ENCODE results near the gene IL17REL.

Gene IL17REL

GRCh38 chr22:50046019-50046415 lies 33.5 kb upstream of the IL17REL start:
- no peak for DNase-seq (ENCODE audit: low read depth)

DNA sequence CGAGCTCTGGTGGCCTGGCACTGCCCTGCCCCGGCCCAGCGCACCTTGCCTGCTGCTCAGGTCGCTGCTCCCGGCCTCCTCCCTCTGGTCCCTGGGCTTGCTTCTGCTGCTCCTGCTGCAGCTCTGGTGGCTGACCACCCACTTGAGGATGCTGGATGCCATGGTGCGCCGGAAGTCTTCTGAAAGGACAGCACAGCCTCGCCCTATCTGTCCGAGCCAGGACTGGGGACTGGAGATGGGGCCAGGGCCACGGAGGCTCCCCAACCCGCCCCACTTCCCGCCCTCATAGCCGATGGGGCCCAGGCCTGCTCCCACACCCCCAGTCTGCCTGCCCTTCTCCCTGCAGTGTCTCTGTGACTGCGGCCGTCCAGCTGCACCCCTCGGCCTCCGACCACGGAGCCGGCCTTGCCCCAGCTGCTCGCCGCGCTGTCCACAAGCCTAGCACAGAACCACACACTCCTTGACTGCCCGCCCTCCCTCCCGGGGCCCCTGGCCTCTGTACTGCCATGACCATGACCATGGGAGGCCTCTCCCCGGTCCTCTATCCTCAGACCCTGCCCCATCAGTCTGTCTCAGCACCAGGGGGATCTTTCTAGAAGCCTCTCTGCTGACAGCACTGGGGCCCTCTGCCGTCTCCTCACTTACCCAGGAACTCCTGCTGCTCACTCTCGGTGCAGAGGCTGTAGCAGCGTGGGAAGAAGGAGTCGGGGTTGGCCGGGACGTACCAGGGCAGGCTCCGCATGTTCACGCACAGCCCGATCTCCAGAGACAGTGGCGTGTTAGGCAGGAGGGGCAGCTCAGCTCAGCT lies 32.9 kb upstream of the IL17REL start:
- DNase-seq (ENCODE audit: low read depth): no peak

GRCh38 chr22:50044485-50045118 lies 32.0 kb upstream of the IL17REL start:
- no peak for DNase-seq (ENCODE audit: low read depth)

DNA sequence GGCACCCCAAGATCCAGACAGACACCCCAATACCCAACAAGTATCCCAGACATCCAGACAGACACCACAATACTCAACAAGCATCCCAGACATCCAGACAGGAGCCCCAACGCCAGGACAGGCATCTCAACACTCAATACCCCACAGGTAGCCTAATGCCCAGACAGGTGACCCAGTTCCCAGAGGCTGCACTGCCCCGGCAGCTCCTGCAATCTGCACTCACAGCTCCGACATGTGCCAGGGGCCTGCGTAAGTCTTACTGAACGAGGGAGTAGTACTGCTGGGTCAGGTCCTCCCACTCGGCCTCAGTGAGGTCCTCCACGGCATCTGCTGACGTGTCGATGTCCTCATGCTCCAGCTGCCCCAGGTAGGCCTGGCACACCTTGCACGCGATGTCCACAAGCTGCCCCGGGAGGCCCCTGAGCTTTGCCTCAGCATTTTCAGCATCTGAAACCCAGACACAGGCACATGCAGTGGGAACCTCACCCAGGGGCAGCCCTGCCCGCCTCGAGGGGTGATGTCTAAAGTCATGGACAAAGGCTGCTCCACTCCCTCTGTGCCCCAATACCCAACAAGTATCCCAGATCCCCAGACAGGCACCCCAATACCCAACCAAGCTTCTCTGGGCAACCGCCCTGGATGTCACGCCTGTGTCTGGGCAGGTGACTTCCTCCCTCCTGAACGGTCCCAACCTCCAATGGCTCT lies 28.9 kb upstream of the IL17REL start:
- no peak for DNase-seq (ENCODE audit: low read depth)

DNA sequence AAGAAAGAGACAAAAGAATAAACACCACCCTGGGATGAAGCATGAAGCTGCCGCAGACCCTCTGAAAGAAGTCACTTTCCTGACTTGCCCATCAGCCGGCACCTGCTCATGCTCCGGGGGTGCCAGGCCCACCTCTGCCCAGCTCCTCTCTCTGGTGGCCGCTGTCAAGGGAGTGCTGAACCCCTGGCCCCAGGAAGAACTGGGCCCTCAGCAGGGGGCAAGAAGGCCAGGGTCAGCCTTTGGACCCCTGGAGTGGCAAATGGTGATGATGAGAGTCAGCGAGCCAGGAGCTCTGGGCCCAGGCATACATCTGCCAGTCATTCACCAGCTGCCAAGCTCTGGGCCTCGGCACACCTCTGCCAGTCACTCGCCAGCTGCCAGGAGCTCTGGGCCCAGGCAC lies 28.2 kb upstream of the IL17REL start:
- DNase-seq (ENCODE audit: low read depth): no peak

- no peak for DNase-seq (ENCODE audit: low read depth)
These were observed 27.3 kb upstream of the IL17REL start for GRCh38 chr22:50039669-50040443.

DNA sequence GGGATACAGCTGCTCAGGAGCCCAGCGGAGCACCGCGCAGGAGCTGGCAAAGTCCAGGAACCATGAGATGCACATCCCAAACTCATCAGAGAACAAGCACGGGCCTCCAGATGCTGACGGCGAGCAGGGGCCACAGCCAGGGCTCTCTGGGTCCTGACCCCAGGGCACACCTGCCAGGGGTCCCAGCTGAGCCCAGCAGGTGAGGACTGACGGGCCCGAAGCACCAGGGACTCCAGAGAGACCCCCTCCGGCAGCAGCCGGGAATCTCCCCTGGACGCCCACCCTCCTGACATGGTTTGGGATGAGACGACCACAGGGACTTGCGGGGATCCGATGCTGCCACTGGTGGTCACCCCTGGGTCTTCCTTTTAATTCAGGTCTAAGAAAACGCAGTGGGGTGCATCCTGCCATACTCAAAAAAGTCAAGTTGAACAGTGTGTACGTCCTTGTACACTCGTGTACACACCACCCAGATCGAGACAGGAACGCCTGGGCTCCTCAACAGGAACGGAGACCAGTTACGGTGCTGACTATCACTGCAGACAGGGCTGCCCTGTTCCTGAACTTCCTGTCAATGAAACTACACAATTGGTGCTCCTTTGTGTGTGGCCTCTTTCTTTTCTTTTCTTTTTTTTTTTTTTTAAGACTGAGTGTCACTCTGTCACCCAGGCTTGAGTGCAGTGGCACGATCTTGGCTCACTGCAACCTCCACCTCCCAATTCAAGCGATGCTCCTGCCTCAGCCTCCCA lies 23.6 kb upstream of the IL17REL start:
- DNase-seq (ENCODE audit: low read depth): no peak

GRCh38 chr22:50035131-50035881 lies 22.7 kb upstream of the IL17REL start:
- DNase-seq (ENCODE audit: low read depth): no peak

DNA sequence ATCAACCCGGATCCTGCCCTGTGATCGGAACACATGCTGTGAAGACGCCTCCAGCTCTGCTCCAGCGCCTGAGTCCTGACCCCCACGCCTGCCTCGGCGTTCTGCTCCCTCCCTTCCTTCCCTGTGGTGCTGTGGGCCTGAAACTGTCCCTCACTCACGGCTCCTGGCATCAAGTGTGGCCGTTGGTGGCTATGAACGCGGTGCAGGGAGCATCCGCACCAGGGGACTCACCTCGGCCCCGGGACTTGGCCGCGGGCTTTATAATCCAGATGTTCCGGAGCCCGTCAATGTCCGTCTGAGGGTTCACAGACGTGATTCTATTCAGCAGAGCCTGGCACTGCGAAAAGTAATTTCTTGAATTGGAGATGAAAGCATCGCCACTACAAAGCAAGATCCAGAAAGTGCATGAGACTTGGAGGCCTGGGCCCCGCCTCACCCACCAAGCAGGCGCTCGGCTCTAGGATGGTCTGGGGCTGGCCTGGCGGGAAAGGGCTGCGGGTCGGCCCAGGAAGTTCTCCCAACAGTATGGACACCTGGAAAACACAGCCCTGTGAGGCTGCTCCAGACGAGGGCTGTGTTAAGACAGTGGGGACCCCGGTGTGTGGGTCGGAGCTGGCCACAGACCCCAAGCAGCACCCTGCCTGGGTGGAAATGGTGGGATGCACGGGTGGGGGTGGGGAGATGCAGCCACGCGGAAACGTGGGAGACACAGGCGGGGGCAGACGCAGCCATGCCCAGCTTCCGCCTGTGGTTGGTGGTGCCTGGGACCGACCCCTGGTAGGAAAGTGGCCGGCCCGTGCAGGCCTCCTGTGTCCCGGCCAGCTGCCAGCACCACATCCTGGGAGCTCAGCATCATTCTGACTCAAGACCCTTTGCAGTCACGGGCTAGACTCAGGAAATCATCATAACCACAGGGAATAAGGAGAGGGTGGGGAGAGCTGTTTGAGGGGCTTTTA lies 21.8 kb upstream of the IL17REL start:
- no peak for DNase-seq (ENCODE audit: low read depth)

DNA sequence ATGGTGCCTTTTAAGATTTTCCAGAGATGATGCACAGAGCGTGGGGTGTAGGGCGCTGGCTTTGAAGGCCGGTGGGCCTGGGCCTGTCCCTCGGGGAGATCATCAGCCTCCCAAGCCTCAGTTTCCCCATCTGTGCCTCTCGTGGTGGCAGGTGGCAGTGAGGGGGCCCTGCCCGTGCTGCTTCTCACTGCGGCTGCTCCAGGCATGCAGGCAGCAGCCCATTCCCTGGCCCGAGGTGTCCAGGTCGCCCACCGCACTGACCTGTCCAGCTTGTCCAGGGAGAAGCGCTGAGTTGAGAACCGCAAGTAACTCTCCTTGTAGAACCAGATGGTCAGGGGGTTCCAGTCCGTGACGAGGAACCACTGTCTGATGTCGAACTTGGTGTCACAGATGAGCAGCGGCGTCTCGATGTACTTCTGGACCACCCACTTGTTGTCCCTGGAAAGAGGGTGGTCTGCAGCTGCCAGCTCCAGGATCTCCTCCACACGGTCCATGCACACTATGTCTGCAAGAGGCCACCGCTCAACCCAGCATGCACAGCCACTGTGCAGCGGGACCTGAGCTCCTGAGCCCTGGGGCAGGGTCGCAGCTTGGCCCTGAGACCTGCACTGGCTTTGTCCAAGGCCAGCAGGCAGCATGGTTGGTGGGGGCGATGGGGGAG lies 20.5 kb upstream of the IL17REL start:
- no peak for DNase-seq (ENCODE audit: low read depth)

DNA sequence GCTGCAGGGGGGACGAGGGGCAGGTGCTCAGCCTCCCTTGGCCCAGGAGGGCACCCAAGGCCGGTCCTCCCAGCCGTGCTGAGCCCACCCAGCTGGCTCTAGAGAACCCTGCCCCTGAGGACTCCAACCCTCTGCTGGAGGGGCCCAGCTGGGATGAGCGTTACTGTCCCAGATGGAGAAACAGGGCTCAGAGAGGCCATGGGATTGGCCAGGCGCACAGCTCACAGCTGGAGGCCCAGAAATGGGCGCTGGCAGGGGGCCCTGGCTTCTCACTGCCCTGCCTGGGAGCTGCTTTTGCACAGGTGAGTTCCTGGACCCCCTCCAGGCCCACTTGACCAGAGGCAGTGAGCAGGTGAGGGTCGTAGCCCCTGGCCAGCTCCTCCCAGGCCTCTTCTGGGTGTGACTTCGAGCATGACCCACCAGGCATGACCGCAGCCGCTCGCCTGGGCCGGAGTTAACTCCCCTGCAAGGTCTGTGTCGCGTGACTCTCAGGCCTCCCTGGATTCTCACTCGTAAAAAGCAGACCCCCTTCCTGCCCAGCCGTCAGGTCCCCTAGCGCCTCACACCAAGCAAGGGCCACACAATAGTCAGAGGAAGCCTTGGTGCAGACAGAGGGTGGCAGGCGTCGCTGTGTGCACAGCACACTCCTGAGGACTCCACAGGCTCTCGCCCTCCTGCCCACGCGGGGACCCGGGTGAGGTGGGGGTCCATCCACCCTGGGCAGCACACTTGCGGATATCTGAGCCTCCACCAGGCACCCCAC lies 19.7 kb upstream of the IL17REL start:
- no peak for DNase-seq (ENCODE audit: low read depth)

DNA sequence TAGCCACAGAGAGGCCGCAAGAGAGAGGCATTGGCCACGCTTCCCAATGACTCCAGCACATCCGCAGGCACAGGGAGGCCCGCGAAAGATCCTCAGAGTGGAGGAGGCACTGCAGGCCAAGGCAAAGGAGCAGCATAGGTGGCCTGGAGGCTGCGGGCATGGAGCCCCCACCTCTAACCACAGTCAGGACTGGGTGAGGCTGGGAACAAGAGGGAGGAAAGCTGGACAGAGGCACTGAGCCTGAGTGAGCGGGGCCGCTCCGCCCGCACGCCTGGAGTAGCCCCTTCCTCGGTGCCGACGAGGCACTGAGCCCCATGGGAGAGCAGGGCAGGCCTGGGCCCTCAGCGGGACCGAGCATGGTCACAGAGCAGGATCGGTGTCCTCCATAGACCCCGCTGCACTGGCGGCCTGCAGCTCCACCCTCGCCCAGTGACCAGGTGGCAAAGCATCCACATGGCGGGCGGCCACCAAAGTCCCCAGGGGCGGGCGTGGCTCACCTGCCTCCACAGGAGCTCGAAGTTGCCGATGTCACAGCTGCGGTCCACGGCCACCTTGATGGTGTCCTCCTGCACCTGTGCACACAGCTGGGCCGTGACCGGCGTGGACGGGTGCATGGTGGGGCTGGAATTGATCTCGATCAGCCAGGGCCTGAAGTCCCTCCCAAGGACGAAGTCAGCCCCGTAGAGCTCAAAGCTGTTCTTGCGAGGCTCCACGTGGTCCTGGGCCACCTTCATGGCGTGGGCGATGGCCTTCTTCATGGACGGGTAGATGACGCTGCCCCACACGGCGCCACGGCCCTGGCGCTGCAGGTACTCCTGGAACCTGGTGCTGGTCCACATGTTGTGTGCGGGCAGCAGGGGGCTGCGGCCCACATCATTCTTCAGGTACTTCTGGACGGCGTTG lies 18.9 kb upstream of the IL17REL start:
- no peak for DNase-seq (ENCODE audit: low read depth)

DNA sequence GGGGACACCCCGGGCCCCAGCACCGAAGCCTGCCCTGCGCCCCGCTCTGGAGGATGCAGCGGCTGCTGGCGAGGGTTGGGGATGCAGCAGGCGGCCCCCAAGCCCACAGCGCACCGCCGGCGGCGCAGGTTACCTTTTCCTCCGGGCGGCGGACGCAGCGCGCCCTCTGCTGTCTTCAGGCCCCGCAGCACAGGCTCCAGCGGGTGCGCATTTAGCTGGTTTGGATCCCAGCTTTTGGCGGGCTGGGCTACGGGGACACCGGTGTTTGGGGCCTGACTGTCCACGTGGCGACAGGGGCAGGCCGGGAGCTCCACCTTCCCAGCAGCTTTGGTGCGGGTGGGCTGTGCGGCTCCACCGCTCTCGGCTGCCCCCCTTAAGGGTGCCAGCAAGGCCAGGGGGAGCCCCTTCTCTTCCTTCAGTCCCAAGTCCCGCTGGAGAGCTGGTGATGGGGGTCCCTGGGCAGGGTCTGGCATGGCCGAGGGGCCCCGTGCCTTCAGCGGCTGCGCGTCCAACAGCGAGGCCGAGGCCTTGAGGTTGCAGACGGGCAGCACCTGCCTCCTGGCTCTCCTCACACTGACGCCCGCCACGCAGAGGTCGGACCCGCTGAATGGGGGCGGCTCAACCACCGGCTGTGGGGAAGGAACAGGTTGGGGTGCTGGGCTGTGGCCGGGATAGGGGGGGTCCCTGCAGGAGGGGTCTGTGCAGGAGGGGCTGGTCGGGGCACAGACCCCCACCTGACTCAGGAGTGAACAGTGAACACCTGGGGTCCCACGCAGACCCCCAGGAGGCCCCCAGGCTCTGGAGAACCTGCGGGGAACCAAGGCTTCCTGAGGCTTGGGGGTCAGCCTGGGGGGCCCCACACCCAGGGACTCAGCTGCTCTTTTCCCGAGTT lies 18.0 kb upstream of the IL17REL start:
- DNase-seq (ENCODE audit: low read depth): peak; percentile 68

DNA sequence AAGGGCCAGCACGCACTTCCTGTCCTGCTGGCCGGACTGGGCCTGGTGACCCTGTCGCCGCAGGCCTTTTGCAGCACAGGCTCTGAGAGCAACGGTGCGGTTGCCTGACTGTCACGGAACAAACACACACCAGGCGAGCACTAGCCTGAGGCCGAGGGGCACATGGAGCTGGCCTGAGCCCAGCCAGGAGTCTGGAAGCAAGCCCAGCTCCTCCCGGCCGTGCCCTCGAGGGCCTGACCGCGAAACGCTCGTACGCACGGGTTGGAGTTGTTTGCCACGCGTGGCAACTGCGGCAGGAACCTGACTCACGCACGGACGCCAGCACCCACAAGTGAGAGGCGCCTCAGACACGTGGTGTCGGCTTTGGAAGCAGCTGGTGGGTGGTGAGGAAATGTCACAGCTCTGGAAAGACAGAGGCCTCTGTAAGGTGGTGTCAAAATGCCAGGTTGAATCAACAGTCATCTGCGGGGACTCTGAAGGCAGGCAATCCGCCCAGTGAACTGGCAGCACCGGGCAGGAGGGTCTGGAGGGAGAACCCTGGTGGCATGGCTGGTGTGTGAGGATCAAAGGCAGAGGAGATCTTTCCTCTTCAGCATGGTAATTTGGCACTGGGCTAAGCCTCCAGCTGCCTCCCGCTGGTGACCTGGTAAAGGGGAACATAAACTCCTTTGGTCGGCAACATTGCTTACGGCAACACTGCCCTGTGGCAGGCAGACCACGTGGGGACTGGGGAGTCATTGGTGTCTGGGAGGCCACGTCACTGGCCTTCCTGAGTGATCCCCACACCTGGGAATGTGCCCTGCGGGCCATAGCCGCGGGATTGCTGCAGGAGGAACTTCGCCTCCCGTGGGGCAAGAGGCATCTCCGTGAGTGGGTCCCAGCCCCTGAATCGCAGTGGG lies 15.3 kb upstream of the IL17REL start:
- DNase-seq (ENCODE audit: low read depth): peak; percentile 55

DNA sequence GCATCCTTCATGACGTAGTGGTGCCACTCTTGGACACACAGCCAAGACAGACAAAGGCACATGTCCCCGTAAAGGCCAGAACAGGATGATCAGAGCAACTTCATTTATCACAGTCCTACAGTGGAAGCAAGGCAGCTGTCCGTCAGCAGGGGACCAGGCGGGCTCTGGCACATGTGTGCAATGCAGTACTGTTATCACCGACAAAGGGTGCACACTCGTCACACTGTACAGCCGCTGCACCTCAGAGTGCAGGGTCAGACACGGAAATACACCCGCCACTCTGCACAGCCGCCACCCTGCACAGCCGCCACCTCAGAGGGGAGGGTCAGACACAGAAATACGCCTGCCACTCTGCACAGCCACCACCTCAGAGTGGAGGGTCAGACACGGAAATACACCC lies 13.4 kb upstream of the IL17REL start:
- DNase-seq (ENCODE audit: low read depth): no peak

Data from stimulated activated CD8-positive, alpha-beta memory T cell treated with anti-CD3 and anti-CD28 coated beads, Interleukin-12 subunit alpha, Interleukin-12 subunit beta, amount 100 ng/mL, for 4 hours (primary cell).